HG03575 (cell line): Measurements from ENCODE around the gene LCE1B.

Source experiments
- ATAC-seq: cut with Tn5 transposase; IDR thresholded peaks from one replicate; pipeline ENCODE4 v1.9.1; 2021; ENCODE audit not compliant: unreplicated experiment, insufficient number of reproducible peaks, low FRiP score; ENCODE audit errors: extremely low read depth

The LCE1B gene

DNA sequence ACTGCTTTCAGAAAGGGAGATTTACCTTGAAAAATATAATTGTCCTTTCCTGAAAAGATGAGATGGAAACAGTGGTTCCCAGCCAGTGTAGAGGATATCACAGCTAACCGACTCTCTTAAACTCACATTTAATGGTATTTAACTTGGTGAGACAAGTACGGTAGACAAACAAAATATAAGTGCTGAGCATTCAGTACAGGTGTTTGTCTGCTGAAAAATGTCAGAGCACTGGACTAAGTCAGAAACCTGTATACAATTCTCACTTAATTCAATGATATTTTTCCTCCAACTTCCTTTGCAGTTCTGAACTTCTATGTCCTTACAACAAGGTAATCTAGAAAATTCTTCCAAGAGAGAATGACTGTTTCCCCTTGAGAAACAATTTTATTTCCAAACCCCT is at the start of gene LCE1B:
Gene LCE1B, plus strand, starts transcription at position 301 of the 400 bp plus-strand sequence. CDS start 476 bp downstream, outside the sequence.
- ATAC-seq: no peak

GRCh38 chr1:152768847-152769533 is 42.8 kb upstream of the LCE1B start:
- ATAC-seq: no peak

GRCh38 chr1:152770411-152770810 is 41.4 kb upstream of the LCE1B start:
- ATAC-seq: no peak

GRCh38 chr1:152774875-152775274 is 36.9 kb upstream of the LCE1B start, which contains the start of gene LCE1F:
Gene LCE1F (plus strand): TSS chr1:152775140. CDS start chr1:152776372, 1,232 bp downstream.
- no peak for ATAC-seq

DNA sequence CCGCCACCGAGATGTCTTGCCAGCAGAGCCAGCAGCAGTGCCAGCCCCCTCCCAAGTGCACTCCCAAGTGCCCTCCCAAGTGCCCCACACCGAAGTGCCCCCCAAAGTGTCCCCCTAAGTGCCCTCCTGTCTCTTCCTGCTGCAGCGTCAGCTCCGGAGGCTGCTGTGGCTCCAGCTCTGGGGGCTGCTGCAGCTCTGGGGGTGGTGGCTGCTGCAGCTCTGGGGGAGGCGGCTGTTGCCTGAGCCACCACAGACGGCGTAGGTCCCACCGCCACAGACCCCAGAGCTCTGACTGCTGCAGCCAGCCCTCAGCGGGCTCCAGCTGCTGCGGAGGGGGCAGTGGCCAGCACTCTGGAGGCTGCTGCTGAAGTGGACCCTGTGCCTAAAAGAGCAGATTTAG is 35.4 kb upstream of the LCE1B start:
- no peak for ATAC-seq

DNA sequence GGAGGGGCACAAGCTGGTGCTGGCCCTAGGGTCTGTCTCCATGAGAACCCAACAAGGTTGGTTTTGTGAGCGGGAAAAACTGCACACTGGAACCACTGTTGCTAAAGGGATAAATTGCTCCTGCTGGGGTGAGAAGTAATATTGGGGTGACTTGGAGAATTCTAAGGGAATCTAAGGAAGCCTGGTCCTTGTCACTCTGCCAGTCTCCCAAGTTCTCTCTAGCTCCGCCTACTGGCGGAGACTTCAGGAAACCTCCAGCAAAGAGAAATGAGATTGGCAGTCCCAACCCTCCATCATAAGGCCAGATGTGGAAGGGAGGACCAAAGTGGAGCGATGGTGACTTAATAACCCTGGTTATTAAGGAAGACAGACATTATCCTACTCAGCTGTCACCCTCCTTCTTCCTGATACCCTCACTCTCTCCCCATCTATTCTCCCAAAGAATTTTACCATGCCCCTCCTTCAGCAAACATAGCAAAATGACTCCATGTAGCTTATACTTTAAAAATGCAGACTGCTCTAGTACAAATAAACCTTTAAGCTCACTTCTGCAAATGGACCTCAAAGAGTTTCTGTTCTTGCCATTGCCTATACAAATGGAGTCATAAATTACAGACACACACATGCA is 34.1 kb upstream of the LCE1B start:
- ATAC-seq: no peak

DNA sequence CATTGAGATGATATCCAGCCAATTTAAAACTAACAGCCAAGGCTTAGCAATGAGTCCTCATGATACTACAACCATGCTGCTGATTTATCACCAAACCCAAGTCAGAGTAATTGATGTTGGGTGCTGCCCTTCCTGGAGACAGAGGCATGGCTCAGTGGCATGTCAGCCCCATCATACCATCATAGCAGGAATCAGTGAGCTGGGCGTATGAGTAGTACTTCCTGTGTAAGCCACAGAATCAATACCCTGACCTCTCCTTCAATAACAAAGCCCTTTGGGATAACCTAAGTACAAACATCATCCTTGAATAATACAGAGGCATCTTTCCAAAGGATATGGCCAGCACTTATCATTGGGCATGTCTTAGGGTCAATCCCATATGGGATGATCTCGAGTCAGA is 28.7 kb upstream of the LCE1B start:
- ATAC-seq: no peak

DNA sequence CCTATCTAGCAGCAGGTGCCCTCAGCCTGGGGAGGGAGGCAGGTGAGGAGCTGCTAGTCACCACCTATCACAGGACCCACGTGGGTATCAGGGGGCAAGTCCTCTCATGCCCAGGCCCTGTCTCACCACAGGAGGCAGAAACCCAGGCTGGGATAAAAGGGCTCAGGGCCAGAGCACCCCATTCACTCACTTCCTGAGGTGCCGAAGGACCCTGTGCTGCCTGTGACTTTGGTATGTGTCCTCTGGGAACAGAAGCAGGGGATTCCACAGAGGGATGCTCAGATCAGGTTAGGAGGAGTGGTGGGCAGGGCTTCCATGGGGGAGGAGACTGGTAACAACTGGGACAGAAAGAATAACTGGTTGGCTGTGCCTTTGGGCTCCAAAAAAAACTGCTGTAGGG is 25.7 kb upstream of the LCE1B start, which contains the start of gene LCE1E:
Gene LCE1E, plus strand, starts transcription at position 181 of the 400 bp plus-strand sequence. CDS start 1,043 bp downstream, outside the sequence.
- ATAC-seq: no peak

- no peak for ATAC-seq
Observed at GRCh38 chr1:152795686-152796085, 16.1 kb upstream of the LCE1B start.

DNA sequence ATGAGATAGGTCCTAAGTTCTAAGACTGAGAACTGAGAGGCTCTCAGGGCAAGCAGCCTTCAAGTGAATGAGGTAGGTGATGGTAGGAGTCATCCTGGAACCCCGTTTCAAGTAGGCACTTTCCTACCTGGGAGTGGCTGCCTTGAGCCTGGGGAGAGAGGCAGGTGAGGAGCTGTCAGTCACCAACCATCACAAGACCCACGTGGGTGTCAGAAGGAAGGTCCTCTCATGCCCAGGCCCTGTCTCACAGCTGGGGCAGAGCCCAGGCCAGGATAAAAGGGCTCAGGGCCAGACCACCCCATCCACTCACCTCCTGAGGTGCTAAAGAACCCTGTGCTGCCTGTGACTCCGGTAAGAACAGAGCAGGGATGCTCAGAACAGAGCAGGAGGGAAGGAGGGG is 15.3 kb upstream of the LCE1B start, which contains the start of gene LCE1D:
Gene LCE1D, plus strand, starts transcription at position 301 of the 400 bp plus-strand sequence. CDS start 1,074 bp downstream, outside the sequence.
- no peak for ATAC-seq

GRCh38 chr1:152801333-152801732 is 10.4 kb upstream of the LCE1B start:
- no peak for ATAC-seq

- no peak for ATAC-seq
Observed at GRCh38 chr1:152806576-152806975, 5.2 kb upstream of the LCE1B start, which contains the start of gene LCE1C. Gene LCE1C (minus strand): TSS chr1:152806651. CDS start chr1:152805478, 1,173 bp downstream.

DNA sequence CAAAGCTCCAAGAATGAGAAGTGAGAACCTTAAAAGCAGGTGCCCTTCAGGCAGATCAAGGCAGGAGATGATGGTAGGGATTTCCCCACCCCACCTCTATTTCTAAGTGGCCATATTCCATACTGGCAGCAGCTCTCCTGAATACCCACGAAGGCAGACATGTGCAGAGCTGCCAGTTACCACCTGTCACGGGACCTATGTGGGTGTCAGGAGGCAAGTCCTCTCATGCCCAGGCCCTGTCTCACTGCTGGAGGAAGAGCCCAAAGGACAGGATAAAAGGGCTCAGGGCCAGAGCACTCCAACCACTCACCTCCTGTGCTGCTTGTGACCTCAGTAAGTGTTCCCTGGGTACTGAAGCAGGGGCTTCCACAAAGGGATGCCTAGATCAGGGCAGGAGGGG is 721 bp upstream of the LCE1B start:
- no peak for ATAC-seq

- no peak for ATAC-seq
Observed at GRCh38 chr1:152817309-152817708, 5.5 kb downstream of the LCE1B start.

- ATAC-seq: no peak
Observed at GRCh38 chr1:152823294-152823693, 11.5 kb downstream of the LCE1B start.

DNA sequence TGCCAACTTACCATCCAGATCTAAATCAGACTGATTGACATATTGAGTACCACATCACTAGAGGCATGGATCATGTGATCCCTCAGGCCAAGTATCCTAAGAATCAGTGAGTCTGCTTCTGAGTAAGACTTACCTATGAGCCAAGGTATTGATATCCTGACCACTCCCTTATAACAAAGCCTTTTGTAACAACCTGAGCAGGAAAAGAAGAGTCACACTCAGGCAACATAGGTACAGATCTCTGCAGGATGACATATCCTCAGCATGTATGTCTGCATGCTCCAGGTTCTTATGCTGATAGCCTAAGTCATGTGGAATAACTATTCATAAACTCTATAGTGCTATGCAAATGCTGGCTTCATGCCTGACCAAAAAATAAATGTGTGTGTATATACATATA is 13.2 kb downstream of the LCE1B start:
- ATAC-seq: no peak

- ATAC-seq: no peak
Observed at GRCh38 chr1:152827173-152827572, 15.4 kb downstream of the LCE1B start, which contains the start of gene LCE1A. Gene LCE1A (plus strand): TSS chr1:152827473. CDS start chr1:152827473, 0 bp downstream.

GRCh38 chr1:152836870-152837269 is 25.1 kb downstream of the LCE1B start:
- ATAC-seq: no peak

DNA sequence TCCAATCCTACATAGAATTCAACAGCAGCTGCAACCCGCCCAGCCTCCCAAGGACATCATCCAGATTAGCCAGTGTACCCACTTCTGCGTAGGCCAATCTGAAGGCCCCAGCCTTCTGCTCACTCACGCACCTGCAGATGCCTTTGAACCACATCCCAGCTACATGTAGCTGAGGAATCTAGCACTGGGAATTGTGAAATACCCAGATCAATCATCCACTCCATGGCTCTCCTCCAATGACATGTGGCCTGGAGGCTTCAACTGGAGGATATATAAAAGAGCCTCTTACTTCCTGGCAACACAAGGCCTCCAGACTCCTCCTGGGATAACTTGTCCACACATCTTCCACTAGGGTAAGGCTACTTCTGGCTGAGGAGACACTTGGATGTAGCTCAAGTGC is 30.8 kb downstream of the LCE1B start, which contains the start of gene LCE6A:
Gene LCE6A, plus strand, starts transcription at position 301 of the 400 bp plus-strand sequence. CDS start 665 bp downstream, outside the sequence.
- no peak for ATAC-seq

- ATAC-seq: no peak
Observed at GRCh38 chr1:152855661-152856060, 43.9 kb downstream of the LCE1B start.
